GM12878 (cell line): ENCODE results near the gene ITGB5. TPM values are rescaled to one million over a fixed set of nuclear protein-coding genes. Genes with fewer than 3 reads are reported as not detected.

ENCODE experiments used
- ATF7 ChIP-seq: fragments of 450-650 bp; IDR thresholded peaks from 2 replicates; pipeline ENCODE4 v1.6.1; 2016; ENCODE audit warnings: low read depth, mild to moderate bottlenecking
- CBX5 ChIP-seq: sonication (generic); IDR thresholded peaks from 2 replicates; pipeline ENCODE4 v1.6.1; 2016; ENCODE audit warnings: low read depth, moderate library complexity, mild to moderate bottlenecking, inconsistent platforms
- CEBPB ChIP-seq, 2 experiments: fragments of 150-350 bp in 1 of 2; IDR thresholded peaks; 2 replicates each; pipeline ENCODE4 v1.6.1; 2012 to 2014; ENCODE audit warnings: low read depth in 2 of 2, low read length in 2 of 2, borderline replicate concordance in 1 of 2, inconsistent platforms in 1 of 2
- IKZF2 ChIP-seq, 2 experiments: fragments of 450-650 bp; IDR thresholded peaks; 2 replicates each; pipeline ENCODE4 v1.6.1; 2017; ENCODE audit warnings: mild to moderate bottlenecking in 2 of 2, moderate library complexity in 2 of 2
- MEF2A ChIP-seq: IDR thresholded peaks from 2 replicates; pipeline ENCODE4 v1.6.1; 2011; ENCODE audit warnings: low read depth, mild to moderate bottlenecking, low read length, moderate library complexity; ENCODE audit not compliant: insufficient read depth
- NFIC ChIP-seq: IDR thresholded peaks from 2 replicates; pipeline ENCODE4 v1.6.1; 2012; ENCODE audit warnings: low read depth, mild to moderate bottlenecking, inconsistent platforms, low read length, moderate library complexity
- NR2F1 ChIP-seq: fragments of 450-650 bp; conservative IDR thresholded peaks from 2 replicates; pipeline ENCODE4 v1.6.1; 2017; ENCODE audit warnings: mild to moderate bottlenecking
- SIN3A ChIP-seq: IDR thresholded peaks from 2 replicates; pipeline ENCODE4 v1.6.1; 2012; ENCODE audit warnings: low read depth, low read length, improper control_type of control experiment
- SP1 ChIP-seq: IDR thresholded peaks from one replicate; pipeline ENCODE4 v1.6.1; 2011; ENCODE audit warnings: low read depth, low read length
- SPI1 ChIP-seq: IDR thresholded peaks from 2 replicates; pipeline ENCODE4 v1.6.1; 2011; ENCODE audit warnings: low read depth, mild to moderate bottlenecking, low read length, moderate library complexity, borderline replicate concordance; ENCODE audit not compliant: insufficient read depth
- SREBF2 ChIP-seq: IDR thresholded peaks from 2 replicates; pipeline ENCODE4 v1.6.1; 2012; ENCODE audit warnings: mild to moderate bottlenecking, low read length
- SRF ChIP-seq, 2 experiments: IDR thresholded peaks; 2 replicates each; pipeline ENCODE4 v1.6.1; 2011; ENCODE audit warnings: low read depth in 2 of 2, low read length in 2 of 2, mild to moderate bottlenecking in 1 of 2, moderate library complexity in 1 of 2
- TARDBP ChIP-seq: IDR thresholded peaks from 2 replicates; pipeline ENCODE4 v1.6.1; 2016; ENCODE audit warnings: borderline replicate concordance
- TCF3 ChIP-seq: IDR thresholded peaks from 2 replicates; pipeline ENCODE4 v1.6.1; 2012; ENCODE audit warnings: low read depth, mild to moderate bottlenecking, low read length, borderline replicate concordance; ENCODE audit not compliant: insufficient read depth
- ZNF274 ChIP-seq: IDR thresholded peaks from one replicate; pipeline ENCODE4 v1.8.0; 2011; ENCODE audit not compliant: insufficient read length, insufficient read depth
- ZZZ3 ChIP-seq: IDR thresholded peaks from 2 replicates; pipeline ENCODE4 v1.6.1; 2011; ENCODE audit warnings: low read depth; ENCODE audit not compliant: control insufficient read depth, insufficient read length
- polyA plus RNA-seq, 11 experiments: library from polyadenylated mRNA; depleted of rRNA in 4 of 11; unstranded in 6 of 11; stranded (reverse) in 5 of 11; fragments of >200 nt; fragmentation: Nextera tagmentation in 4 of 11; fragmentation: Illumina TruSeq in 1 of 11; extraction: Ambion mirVana in 4 of 11; extraction: Trizol in 1 of 11; gene quantifications; 1 replicate in 1 of 11; 2 replicates in 10 of 11; pipeline versions ENCODE4 v1.2.1 to v1.2.3, GENCODE V29; 2011 to 2016; ENCODE audit warnings: inconsistent platforms in 2 of 11, missing spikeins in 2 of 11, low read depth in 1 of 11
- total RNA-seq, 4 experiments: library from RNA; depleted of rRNA in 3 of 4; stranded (reverse); fragments of >200 nt in 3 of 4; fragmentation: Illumina TruSeq in 1 of 4; extraction: Trizol in 1 of 4; gene quantifications; 2 replicates each; pipeline versions ENCODE4 v1.2.1 to v1.2.3, GENCODE V29; 2013 to 2021
- TF ChIP-seq, protein P1 (sequence below): fragments of 450-650 bp; formaldehyde crosslinking; IDR thresholded peaks from 2 replicates; pipeline ENCODE4 v1.4.0; 2020; ENCODE audit warnings: mild to moderate bottlenecking, moderate library complexity
- TF ChIP-seq, protein P2 (sequence below): fragments of 450-650 bp; IDR thresholded peaks from 2 replicates; pipeline ENCODE4 v1.6.1; 2017; ENCODE audit warnings: borderline replicate concordance
- TF ChIP-seq, protein P3 (sequence below): fragments of 450-650 bp; IDR thresholded peaks from 2 replicates; pipeline ENCODE4 v1.6.1; 2017; ENCODE audit warnings: mild to moderate bottlenecking, moderate library complexity
- TF ChIP-seq, protein P4 (sequence below): IDR thresholded peaks from 2 replicates; pipeline ENCODE4 v1.6.1; 2011; ENCODE audit warnings: low read depth, mild to moderate bottlenecking, low read length, moderate library complexity, borderline replicate concordance; ENCODE audit errors: extremely low read depth

Gene ITGB5
- total and polyA plus RNA-seq, 10 of the 15 experiments (the other 5 are each of a cell fraction or from before 2014, with no cell fraction given) = 0.05 to 10.0 (median 0.83) TPM; not detected in 2

DNA sequence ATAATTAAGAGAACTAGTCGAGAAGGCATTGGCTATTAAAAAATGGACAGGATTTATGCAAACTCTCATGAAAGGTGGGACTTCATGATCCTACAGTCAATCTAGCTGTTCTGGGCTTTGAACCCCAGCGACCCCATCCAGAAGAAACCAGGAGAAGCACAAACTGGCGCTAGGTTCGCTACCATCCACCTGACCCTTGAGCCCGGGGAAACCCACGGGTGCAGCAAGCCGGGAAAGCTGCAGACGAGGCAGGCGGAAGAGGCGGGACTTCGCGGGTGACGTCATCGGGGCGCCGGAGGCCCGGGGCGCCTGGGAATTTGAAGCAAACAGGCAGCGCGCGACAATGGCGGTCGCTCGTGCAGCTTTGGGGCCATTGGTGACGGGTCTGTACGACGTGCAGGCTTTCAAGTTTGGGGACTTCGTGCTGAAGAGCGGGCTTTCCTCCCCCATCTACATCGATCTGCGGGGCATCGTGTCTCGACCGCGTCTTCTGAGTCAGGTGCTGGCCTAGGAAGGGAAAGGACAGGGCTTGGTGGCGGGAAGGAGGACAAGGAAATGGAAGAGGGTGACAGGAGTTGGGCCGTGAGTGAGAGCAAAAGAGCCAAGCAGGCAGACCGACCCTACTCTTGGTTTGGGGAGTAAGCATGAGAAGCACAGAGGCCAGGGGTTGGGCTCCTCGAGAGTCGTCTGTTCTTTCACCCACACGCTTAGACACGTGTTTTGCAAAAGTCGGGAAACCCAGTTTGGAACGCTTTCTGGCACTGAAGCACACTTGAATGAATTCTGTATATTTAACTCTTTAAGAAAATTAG lies 156.8 kb downstream of the ITGB5 start, which contains the start of gene UMPS (continued):
- TF ChIP-seq ZZZ3 (no peak), NR2F1 (peak; percentile 93), CEBPB (IDR thresholded peaks at IDR 0.05; ENCODE audit: borderline replicate concordance in 1 of 2, low read depth in 2 of 2, low read length in 2 of 2) (no peak), SRF (IDR thresholded peaks at IDR 0.05; ENCODE audit: low read depth in 2 of 2, low read length in 2 of 2) (peak in 1 of 2 experiments; percentile 78; a peak in 2 of 4 replicates), TARDBP (peak; percentile 51; the same call in 1 of the 2 replicates), TCF3 (no peak), NFIC (no peak; the same call in 1 of the 2 replicates), SP1 (peak; percentile 69), IKZF2 (IDR thresholded peaks at IDR 0.05) (peak in 1 of 2 experiments; percentile 26; a peak in 2 of 4 replicates), CBX5 (no peak), SPI1 (no peak), MEF2A (0 out of 2 replicates have a peak, but pooled peaks have one; percentile 42), ZNF274 (no peak), SIN3A (peak; percentile 84; the same call in 1 of the 2 replicates), ATF7 (peak; percentile 100), SREBF2 (no peak)
- TF ChIP-seq, protein P1, sequence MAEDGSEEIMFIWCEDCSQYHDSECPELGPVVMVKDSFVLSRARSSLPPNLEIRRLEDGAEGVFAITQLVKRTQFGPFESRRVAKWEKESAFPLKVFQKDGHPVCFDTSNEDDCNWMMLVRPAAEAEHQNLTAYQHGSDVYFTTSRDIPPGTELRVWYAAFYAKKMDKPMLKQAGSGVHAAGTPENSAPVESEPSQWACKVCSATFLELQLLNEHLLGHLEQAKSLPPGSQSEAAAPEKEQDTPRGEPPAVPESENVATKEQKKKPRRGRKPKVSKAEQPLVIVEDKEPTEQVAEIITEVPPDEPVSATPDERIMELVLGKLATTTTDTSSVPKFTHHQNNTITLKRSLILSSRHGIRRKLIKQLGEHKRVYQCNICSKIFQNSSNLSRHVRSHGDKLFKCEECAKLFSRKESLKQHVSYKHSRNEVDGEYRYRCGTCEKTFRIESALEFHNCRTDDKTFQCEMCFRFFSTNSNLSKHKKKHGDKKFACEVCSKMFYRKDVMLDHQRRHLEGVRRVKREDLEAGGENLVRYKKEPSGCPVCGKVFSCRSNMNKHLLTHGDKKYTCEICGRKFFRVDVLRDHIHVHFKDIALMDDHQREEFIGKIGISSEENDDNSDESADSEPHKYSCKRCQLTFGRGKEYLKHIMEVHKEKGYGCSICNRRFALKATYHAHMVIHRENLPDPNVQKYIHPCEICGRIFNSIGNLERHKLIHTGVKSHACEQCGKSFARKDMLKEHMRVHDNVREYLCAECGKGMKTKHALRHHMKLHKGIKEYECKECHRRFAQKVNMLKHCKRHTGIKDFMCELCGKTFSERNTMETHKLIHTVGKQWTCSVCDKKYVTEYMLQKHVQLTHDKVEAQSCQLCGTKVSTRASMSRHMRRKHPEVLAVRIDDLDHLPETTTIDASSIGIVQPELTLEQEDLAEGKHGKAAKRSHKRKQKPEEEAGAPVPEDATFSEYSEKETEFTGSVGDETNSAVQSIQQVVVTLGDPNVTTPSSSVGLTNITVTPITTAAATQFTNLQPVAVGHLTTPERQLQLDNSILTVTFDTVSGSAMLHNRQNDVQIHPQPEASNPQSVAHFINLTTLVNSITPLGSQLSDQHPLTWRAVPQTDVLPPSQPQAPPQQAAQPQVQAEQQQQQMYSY = peak; percentile 84
- TF ChIP-seq, protein P2, sequence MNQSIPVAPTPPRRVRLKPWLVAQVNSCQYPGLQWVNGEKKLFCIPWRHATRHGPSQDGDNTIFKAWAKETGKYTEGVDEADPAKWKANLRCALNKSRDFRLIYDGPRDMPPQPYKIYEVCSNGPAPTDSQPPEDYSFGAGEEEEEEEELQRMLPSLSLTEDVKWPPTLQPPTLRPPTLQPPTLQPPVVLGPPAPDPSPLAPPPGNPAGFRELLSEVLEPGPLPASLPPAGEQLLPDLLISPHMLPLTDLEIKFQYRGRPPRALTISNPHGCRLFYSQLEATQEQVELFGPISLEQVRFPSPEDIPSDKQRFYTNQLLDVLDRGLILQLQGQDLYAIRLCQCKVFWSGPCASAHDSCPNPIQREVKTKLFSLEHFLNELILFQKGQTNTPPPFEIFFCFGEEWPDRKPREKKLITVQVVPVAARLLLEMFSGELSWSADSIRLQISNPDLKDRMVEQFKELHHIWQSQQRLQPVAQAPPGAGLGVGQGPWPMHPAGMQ = no peak
- TF ChIP-seq, protein P3, sequence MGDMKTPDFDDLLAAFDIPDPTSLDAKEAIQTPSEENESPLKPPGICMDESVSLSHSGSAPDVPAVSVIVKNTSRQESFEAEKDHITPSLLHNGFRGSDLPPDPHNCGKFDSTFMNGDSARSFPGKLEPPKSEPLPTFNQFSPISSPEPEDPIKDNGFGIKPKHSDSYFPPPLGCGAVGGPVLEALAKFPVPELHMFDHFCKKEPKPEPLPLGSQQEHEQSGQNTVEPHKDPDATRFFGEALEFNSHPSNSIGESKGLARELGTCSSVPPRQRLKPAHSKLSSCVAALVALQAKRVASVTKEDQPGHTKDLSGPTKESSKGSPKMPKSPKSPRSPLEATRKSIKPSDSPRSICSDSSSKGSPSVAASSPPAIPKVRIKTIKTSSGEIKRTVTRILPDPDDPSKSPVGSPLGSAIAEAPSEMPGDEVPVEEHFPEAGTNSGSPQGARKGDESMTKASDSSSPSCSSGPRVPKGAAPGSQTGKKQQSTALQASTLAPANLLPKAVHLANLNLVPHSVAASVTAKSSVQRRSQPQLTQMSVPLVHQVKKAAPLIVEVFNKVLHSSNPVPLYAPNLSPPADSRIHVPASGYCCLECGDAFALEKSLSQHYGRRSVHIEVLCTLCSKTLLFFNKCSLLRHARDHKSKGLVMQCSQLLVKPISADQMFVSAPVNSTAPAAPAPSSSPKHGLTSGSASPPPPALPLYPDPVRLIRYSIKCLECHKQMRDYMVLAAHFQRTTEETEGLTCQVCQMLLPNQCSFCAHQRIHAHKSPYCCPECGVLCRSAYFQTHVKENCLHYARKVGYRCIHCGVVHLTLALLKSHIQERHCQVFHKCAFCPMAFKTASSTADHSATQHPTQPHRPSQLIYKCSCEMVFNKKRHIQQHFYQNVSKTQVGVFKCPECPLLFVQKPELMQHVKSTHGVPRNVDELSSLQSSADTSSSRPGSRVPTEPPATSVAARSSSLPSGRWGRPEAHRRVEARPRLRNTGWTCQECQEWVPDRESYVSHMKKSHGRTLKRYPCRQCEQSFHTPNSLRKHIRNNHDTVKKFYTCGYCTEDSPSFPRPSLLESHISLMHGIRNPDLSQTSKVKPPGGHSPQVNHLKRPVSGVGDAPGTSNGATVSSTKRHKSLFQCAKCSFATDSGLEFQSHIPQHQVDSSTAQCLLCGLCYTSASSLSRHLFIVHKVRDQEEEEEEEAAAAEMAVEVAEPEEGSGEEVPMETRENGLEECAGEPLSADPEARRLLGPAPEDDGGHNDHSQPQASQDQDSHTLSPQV = no peak
- TF ChIP-seq, protein P4, sequence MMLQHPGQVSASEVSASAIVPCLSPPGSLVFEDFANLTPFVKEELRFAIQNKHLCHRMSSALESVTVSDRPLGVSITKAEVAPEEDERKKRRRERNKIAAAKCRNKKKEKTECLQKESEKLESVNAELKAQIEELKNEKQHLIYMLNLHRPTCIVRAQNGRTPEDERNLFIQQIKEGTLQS = peak; percentile 76; the same call in 1 of the 2 replicates
